ENCODE data around the gene LILRB1.
"Not testable (repeated sequence)": the region's sequence is repeated elsewhere in the genome, so short reads cannot be mapped to it uniquely, and the experiment has no call there.

Gene LILRB1

GRCh38 chr19:54624934-54625730 lies 5.2 kb upstream of the LILRB1 start:
- DNase-seq, ATAC-seq: not testable (repeated sequence)

DNA sequence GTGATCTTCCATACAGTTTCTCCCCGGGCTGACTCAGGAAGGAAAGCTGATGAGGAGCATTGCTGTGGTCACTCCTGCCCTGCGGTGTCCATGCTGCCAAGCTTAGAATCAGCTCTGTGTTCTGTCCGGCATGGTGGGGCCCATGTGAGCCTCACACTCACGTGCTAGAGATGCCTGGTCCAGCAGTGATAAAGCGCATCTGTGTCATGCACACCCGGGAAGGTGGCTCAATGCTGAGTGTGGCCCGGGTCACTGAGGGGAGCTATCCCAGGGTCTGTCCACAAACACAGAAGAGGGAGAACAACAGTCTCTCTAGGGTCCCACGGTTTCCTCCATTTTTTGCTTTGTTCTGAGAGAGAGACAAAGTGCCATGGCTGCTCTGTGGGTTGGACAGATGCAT lies 3.5 kb upstream of the LILRB1 start:
- no peak for DNase-seq

DNA sequence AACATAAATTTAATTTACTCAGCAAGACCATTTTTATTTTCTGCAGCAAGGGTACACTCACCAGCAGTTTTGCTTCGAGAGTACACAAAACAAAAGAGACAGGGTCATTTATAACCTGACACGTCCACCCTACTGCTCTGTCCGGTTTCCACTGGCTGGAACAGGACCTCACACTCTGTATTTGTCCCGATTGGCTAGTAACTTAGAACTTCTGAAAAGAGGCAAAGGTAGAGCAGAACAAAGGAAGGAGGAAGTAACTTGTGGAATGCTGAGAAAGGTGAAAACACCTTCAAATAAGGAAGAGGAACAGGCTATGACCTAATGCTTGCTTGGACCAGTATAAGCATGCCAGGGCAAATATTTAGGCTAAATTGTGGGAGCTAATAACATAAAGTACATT lies 2.4 kb upstream of the LILRB1 start:
- DNase-seq, ATAC-seq: not testable (repeated sequence)

More for the DNA sequence above, 3.5 kb upstream of the LILRB1 start:
- ATAC-seq: no peak

GRCh38 chr19:54630782-54631181 lies 498 bp downstream of the LILRB1 start:
- ATAC-seq: no peak
- DNase-seq: no peak

DNA sequence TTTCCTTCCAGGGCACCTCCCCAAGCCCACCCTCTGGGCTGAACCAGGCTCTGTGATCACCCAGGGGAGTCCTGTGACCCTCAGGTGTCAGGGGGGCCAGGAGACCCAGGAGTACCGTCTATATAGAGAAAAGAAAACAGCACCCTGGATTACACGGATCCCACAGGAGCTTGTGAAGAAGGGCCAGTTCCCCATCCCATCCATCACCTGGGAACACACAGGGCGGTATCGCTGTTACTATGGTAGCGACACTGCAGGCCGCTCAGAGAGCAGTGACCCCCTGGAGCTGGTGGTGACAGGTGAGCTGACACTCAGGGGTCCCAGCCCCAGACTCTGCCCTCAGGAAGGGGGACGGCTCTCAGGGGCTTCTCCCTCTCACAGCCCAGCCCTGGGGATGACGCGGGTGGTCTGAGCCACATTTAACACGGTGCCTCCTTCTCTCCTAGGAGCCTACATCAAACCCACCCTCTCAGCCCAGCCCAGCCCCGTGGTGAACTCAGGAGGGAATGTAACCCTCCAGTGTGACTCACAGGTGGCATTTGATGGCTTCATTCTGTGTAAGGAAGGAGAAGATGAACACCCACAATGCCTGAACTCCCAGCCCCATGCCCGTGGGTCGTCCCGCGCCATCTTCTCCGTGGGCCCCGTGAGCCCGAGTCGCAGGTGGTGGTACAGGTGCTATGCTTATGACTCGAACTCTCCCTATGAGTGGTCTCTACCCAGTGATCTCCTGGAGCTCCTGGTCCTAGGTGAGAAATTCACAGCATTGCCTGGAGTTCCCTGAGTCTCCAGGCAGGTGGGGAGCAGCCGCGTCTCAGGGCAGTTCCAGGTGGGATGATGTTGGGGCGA lies 1.4 kb downstream of the LILRB1 start:
- ATAC-seq, DNase-seq: not testable (repeated sequence)

DNA sequence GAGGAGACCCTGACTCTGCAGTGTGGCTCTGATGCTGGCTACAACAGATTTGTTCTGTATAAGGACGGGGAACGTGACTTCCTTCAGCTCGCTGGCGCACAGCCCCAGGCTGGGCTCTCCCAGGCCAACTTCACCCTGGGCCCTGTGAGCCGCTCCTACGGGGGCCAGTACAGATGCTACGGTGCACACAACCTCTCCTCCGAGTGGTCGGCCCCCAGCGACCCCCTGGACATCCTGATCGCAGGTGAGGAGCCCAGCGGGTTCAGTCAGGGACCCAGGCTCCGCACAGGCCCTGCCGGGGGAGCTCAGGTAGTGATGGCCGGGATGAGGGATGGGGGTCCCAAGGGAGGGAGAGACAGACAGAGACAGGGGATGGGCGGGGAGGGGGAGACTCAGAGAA lies 2.2 kb downstream of the LILRB1 start:
- DNase-seq, ATAC-seq: not testable (repeated sequence)

DNA sequence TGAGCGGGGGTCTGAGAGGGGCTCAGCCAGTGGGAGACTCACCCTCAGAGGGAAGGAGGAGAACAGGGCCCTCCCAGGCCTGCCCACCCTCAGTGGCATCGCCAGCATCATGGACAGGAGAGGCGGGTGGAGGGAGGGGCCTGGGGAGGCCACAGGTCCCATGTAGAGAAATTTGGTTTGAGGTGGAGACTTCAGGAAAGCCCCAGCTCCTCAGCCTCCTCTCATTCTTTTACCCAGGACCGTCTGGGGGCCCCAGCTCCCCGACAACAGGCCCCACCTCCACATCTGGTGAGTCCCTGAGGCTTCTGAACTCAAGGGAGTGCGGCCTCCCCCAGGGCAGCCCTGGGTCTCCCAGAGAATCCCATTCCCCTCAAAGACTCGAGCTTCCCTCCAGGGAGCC lies 3.1 kb downstream of the LILRB1 start:
- peak; percentile 36 for ATAC-seq
- DNase-seq: no peak

- not testable (repeated sequence) for ATAC-seq, DNase-seq
Measured at GRCh38 chr19:54636081-54636480, 5.8 kb downstream of the LILRB1 start.

DNA sequence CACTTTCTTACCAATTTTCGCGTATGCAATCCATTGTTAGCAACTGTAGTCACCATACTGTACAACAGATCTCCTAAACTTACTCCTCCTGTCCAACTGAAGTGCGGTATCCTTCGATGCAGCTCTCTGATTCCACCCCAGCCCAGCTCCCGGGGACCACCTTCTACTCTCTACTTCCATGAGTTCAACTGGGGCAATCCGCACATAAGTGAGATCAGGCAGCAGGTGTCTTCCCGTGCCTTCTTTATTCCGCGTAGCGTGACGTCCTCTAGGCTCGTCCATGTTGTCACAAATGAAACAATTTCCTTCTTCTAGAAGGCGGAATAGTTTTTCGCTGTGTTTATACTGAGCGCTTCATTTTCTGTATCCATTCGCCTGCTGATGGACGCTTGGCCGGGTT lies 8.4 kb downstream of the LILRB1 start:
- ATAC-seq (no peak), DNase-seq (no peak)

- ATAC-seq, DNase-seq: not testable (repeated sequence)
Measured at GRCh38 chr19:54642953-54643352, 12.7 kb downstream of the LILRB1 start.

GRCh38 chr19:54643583-54643982 lies 13.3 kb downstream of the LILRB1 start:
- not testable (repeated sequence) for ATAC-seq, DNase-seq

- ATAC-seq (no peak), DNase-seq (no peak)
Measured at GRCh38 chr19:54644056-54644455, 13.8 kb downstream of the LILRB1 start.

DNA sequence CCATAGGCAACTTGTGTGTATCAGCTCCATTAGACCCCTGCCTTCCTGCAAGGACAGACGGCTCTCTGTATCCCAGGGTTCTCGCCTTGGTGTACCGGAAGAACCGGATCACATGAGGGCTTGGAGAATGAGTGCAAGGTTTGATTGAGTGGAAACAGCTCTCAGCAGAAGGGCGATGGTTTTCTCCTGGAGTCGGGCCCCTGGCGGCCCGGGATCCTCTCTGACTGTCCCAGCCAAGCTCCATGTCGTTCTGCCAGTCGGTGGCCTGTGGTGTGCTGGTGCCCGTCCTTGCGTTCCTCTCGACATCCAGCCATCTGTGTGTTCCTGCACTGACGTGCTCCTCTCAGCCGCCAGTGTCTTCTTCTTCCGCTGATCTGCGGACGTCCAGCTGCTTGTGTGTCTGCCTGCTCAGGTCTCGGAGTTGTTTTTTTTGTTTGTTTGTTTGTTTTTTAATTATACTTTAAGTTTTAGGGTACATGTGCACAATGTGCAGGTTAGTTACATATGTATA lies 16.1 kb downstream of the LILRB1 start:
- ATAC-seq: no peak
- DNase-seq: no peak

- ATAC-seq: no peak
- DNase-seq: no peak
Measured at GRCh38 chr19:54648129-54648528, 17.8 kb downstream of the LILRB1 start.

DNA sequence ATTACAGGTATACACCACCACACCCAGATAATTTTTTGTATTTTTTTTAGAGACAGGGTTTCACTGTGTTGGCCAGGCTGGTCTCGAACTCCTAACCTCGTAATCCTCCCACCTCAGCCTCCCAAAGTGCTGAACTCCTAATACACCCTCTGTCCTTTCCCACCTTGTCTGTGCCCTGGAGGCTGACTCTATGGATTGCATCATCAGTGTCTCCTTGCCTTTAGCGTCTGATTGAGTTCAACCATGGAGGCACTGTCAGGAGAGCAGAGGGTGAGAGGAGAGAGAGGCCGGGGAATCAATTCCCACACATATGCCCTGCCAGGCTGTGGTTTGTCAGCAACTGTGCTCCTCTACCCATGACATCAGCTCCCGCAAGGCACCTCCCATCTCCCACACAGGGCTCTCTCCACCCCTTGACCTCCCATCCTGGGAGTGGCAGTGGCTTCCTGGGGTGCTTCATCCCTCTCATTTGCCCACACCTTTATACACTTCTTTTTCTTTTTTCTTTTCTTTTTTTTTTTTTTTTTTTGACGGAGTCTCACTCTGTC lies 19.9 kb downstream of the LILRB1 start:
- ATAC-seq: no peak

GRCh38 chr19:54653181-54653809 lies 23.0 kb downstream of the LILRB1 start:
- DNase-seq (no peak), ATAC-seq (no peak)

More for the DNA sequence above, 19.9 kb downstream of the LILRB1 start:
- no peak for DNase-seq

DNA sequence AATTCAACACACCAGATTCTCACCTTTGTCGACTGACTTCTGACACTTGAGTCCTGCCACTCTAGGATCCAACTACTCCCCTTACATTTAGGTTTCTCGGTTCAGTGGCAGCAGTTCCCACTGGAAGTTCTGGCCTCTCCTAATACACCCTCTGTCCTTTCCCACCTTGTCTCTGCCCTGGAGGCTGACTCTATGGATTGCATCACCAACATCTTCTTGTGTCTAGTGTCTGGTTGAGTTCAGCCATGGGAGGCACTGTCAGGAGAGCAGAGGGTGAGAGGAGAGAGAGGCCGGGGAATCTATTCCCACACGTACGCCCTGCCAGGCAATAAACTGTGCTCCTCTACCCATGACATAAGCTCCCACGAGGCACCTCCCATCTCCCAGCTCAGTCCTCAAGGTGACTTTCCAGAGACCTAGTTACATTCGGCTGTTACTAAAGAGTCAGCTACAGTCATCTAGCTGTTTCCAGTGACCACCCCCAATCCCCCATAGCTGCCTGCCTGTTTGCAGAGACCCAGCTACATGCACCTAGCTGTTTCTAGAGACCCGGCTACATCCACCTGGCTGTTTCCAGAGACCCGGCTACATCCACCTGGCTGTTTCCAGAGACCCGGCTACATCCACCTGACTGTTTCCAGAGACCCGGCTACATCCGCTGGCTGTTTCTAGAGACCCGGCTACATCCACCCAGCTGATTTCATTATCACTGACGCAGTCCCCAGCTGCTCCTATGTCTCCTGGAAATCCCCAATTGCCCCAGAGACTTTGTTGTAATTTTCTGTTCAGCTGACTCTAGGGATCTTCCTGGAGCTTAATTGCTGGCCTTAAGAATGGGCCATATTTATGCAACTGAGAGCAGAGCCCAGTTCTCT lies 24.4 kb downstream of the LILRB1 start:
- DNase-seq: no peak
- ATAC-seq: no peak

DNA sequence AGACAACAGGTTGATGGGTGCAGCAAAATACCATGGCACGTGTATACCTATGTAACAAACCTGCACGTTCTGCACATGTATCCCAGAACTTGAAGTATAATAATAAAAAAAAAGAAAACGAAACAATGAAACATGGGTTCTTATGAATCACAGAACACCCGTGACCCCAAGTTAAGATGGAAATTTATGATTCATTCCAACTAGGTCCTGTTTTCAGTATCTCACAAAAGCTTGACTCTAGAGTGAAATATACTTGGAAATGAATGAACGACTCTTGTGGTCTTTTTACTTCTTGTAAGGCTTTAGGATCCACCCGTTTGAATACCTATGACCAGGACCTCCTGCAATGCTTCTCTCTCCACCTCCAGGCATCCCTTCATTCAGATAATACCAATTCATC lies 29.0 kb downstream of the LILRB1 start:
- ATAC-seq: no peak
- DNase-seq: no peak

- DNase-seq: no peak
- no peak for ATAC-seq
Measured at GRCh38 chr19:54660306-54660705, 30.0 kb downstream of the LILRB1 start.

DNA sequence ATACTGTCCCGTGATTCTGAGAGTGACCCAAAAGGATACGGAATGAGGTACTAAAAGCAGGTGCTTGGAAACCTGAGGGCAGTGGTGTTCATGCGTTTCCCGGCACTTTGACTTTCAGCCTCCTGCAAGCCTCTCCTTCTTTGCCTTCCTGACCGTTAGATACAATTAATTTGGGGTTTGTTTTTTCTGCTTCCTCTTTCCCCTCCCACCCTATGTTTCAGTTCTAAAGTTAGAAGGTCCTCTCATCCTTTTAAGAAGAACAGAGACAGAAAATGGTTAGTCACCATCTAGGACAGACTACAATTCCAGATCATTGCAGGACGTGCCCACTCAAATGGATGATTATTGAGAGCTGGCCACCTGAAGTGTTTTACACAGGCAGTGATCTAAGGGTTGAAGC lies 30.7 kb downstream of the LILRB1 start:
- no peak for ATAC-seq
- DNase-seq: no peak

DNA sequence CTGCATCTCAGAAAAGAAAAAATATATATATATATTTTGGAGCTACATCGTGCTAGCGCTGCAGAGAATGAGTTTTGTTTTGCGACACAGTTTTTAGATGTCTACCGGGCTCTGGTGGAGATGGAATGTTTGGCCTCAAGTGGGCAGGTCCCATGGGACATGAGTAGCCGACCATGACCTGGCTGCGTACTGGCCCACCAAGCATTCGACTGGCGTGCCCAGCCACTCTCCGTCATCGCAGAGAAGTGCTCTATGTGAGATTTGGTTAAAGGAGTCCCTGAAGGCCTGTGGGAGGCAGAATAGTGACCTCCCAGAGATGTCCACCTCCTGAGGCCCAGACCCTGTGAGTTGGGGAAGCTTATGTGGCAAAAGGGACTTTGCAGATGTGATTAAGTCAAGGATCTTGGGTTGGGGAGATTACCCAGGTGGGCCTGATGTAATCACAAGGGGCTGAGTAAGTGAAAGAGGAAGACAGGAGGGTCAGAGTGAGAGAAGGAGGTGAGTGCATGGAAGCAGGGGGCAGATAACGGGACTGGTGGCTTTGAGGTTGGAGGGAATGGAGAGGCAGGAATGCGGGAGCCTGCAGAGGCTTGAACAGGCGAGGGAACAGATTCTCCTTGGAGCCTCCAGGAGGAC lies 31.7 kb downstream of the LILRB1 start:
- no peak for ATAC-seq
- DNase-seq: no peak

Data from stimulated activated naive CD8-positive, alpha-beta T cell treated with anti-CD3 and anti-CD28 coated beads, Interleukin-15, Interleukin-2, amounts not matched to agents 100 U/mL and 50 U/mL, for 24 hours (primary cell).